A549 (cell line): Measurements from ENCODE around the gene REV1. TPM values are rescaled to one million over a fixed set of nuclear protein-coding genes. Genes with fewer than 3 reads are reported as not detected.

Source experiments
- ATAC-seq, 2 experiments: fragments of 200-7000 bp in 1 of 2; fragments of >200 bp in 1 of 2; cut with Nextera tagmentation in 1 of 2; cut with Tn5 transposase in 1 of 2; 3 replicates each; pipeline versions ENCODE4 v1.8.0 to v1.9.1; 2018 to 2020; ENCODE audit warnings: mild to moderate bottlenecking in 1 of 2, moderate library complexity in 1 of 2
- CTCF ChIA-PET: fragments of 300-600 bp; sonication (Branson Sonifier 250); formaldehyde crosslinking; extraction: SDS; loops from one replicate; lab custom pipeline; 2021; ENCODE audit warnings: antibody characterized with exemption, inconsistent platforms; lab: Yijun Ruan, JAX
- POLR2A ChIA-PET: fragments of 350-600 bp; formaldehyde crosslinking; extraction: SDS; loops from one replicate; lab custom pipeline; 2021; ENCODE audit warnings: antibody characterized with exemption, inconsistent platforms; lab: Yijun Ruan, JAX
- DNase-seq, 2 experiments: peaks; one replicate each; pipeline versions ENCODE4 v3.0.0 to v3.0.0-alpha.2; 2011 to 2016; ENCODE audit warnings: low read depth in 1 of 2, low spot score in 1 of 2
- FAIRE-seq: peaks from 2 replicates; lab custom pipeline; 2011; peaks lifted over from hg19 to GRCh38; lab: Jason Lieb, UNC
- H3K27ac ChIP-seq, 2 experiments: fragments of >200 bp; sonication (Bioruptor Twin); formaldehyde crosslinking; 3 replicates each; pipeline ENCODE4 v1.5.1; 2016 to 2017
- H3K4me1 ChIP-seq: fragments of >200 bp; sonication (Bioruptor Twin); formaldehyde crosslinking; 3 replicates; pipeline ENCODE4 v1.6.1; 2016
- H3K4me2 ChIP-seq: fragments of >200 bp; sonication (Bioruptor Twin); formaldehyde crosslinking; 3 replicates; pipeline ENCODE4 v1.6.1; 2016
- H3K4me3 ChIP-seq: fragments of >200 bp; sonication (Bioruptor Twin); formaldehyde crosslinking; 3 replicates; pipeline ENCODE4 v1.5.1; 2016
- H3K9me3 ChIP-seq: fragments of >200 bp; sonication (Bioruptor Twin); formaldehyde crosslinking; 3 replicates; pipeline ENCODE4 v1.6.1; 2016
- ATOH8 ChIP-seq: fragments of 250-450 bp; sonication (Bioruptor Pico); IDR thresholded peaks from 2 replicates; pipeline ENCODE4 v1.5.0; 2020; ENCODE audit warnings: low read depth, mild to moderate bottlenecking, moderate library complexity
- BCL3 ChIP-seq: fragments of >200 bp; sonication (Bioruptor Twin); formaldehyde crosslinking; IDR thresholded peaks from 3 replicates; pipeline ENCODE4 v1.6.1; 2016
- CBX2 ChIP-seq: fragments of 200-600 bp; sonication (generic); IDR thresholded peaks from 2 replicates; pipeline ENCODE4 v1.6.1; 2016; ENCODE audit warnings: low read depth, mild to moderate bottlenecking, borderline replicate concordance
- CEBPB ChIP-seq, 2 experiments: fragments of >200 bp in 1 of 2; sonication (Bioruptor Twin) in 1 of 2; formaldehyde crosslinking in 1 of 2; IDR thresholded peaks; 2 replicates each; pipeline ENCODE4 v1.6.1; 2012 to 2016
- CHD4 ChIP-seq: fragments of 200-600 bp; sonication (generic); IDR thresholded peaks from 2 replicates; pipeline ENCODE4 v1.6.1; 2016; ENCODE audit warnings: antibody characterized with exemption, mild to moderate bottlenecking, borderline replicate concordance
- E2F6 ChIP-seq: IDR thresholded peaks from 2 replicates; pipeline ENCODE4 v1.6.1; 2012; ENCODE audit warnings: low read depth, borderline replicate concordance
- EP300 ChIP-seq, 2 experiments: fragments of >200 bp; sonication (Bioruptor Twin); formaldehyde crosslinking; IDR thresholded peaks; 2 replicates in 1 of 2; 3 replicates in 1 of 2; pipeline ENCODE4 v1.6.1; 2016 to 2017
- FOXS1 ChIP-seq: fragments of 250-450 bp; sonication (Bioruptor Pico); IDR thresholded peaks from 2 replicates; pipeline ENCODE4 v1.5.0; 2020; ENCODE audit warnings: mild to moderate bottlenecking, moderate library complexity
- HDAC2 ChIP-seq: fragments of 200-600 bp; sonication (generic); IDR thresholded peaks from 2 replicates; pipeline ENCODE4 v1.6.1; 2016
- HOXB13 ChIP-seq: fragments of 250-450 bp; sonication (Bioruptor Pico); IDR thresholded peaks from 2 replicates; pipeline ENCODE4 v1.5.0; 2020; ENCODE audit warnings: low read depth, mild to moderate bottlenecking, moderate library complexity
- JUN ChIP-seq, 2 experiments: fragments of >200 bp; sonication (Bioruptor Twin); formaldehyde crosslinking; IDR thresholded peaks; 2 replicates in 1 of 2; 3 replicates in 1 of 2; pipeline ENCODE4 v1.6.1; 2016 to 2017
- KDM5A ChIP-seq: fragments of 200-600 bp; sonication (generic); IDR thresholded peaks from 2 replicates; pipeline ENCODE4 v1.6.1; 2016; ENCODE audit warnings: antibody characterized with exemption, mild to moderate bottlenecking
- MAZ ChIP-seq: fragments of 150-350 bp; IDR thresholded peaks from 2 replicates; pipeline ENCODE4 v1.6.1; 2014; ENCODE audit warnings: antibody characterized with exemption, low read depth, low read length, borderline replicate concordance
- NFE2L2 ChIP-seq: fragments of 150-350 bp; conservative IDR thresholded peaks from 2 replicates; pipeline ENCODE4 v1.6.1; 2014; ENCODE audit warnings: low read length
- PHF8 ChIP-seq: fragments of 200-600 bp; sonication (generic); IDR thresholded peaks from 2 replicates; pipeline ENCODE4 v1.6.1; 2016; ENCODE audit warnings: low read depth, mild to moderate bottlenecking, antibody characterized with exemption, moderate library complexity, borderline replicate concordance
- RARB ChIP-seq: fragments of 250-450 bp; sonication (Bioruptor Pico); IDR thresholded peaks from 2 replicates; pipeline ENCODE4 v1.8.0; 2021; ENCODE audit warnings: mild to moderate bottlenecking, moderate library complexity
- REST ChIP-seq: fragments of 200-600 bp; sonication (generic); IDR thresholded peaks from 2 replicates; pipeline ENCODE4 v1.6.1; 2016; ENCODE audit warnings: antibody characterized with exemption, mild to moderate bottlenecking, moderate library complexity
- RNF2 ChIP-seq: fragments of 200-600 bp; sonication (generic); IDR thresholded peaks from 2 replicates; pipeline ENCODE4 v1.6.1; 2016; ENCODE audit warnings: low read depth, mild to moderate bottlenecking, antibody characterized with exemption, moderate library complexity, borderline replicate concordance
- SMC3 ChIP-seq: fragments of >200 bp; sonication (Bioruptor Twin); formaldehyde crosslinking; IDR thresholded peaks from 3 replicates; pipeline ENCODE4 v1.6.1; 2018; ENCODE audit warnings: inconsistent platforms
- SREBF2 ChIP-seq: fragments of 450-650 bp; IDR thresholded peaks from 2 replicates; pipeline ENCODE4 v1.6.1; 2014; ENCODE audit warnings: mild to moderate bottlenecking, moderate library complexity
- TP53 ChIP-seq: fragments of 250-450 bp; sonication (Bioruptor Pico); IDR thresholded peaks from 2 replicates; pipeline ENCODE4 v1.5.0; 2021; ENCODE audit warnings: mild to moderate bottlenecking, moderate library complexity
- ZNF302 ChIP-seq: fragments of 250-450 bp; sonication (Bioruptor Pico); IDR thresholded peaks from 2 replicates; pipeline ENCODE4 v1.9.0; 2021; ENCODE audit warnings: inconsistent platforms, mild to moderate bottlenecking, moderate library complexity
- WGBS: methylation state at CpG from one replicate; pipeline ENCODE4 v1.1.6; 2017; ENCODE audit errors: missing lambda C conversion rate; 5-methylcytosine and 5-hydroxymethylcytosine counted together
- polyA plus RNA-seq, 4 experiments: library from polyadenylated mRNA; depleted of rRNA in 3 of 4; stranded (reverse); fragments of >200 nt; fragmentation: RNase III in 1 of 4; extraction: RNeasy Plus Mini Kit Qiagen cat#74134 plus additional on column Dnase treatment in 1 of 4; gene quantifications; 2 replicates in 3 of 4; 3 replicates in 1 of 4; pipeline ENCODE4 v1.2.3, GENCODE V29; 2011 to 2017

The REV1 gene
- polyA plus RNA-seq, 2 of the 4 experiments (the other 2 are of a cell fraction) = 12.8 to 36.2 TPM

GRCh38 chr2:99398303-99398702, 91.5 kb downstream of the REV1 start:
- no peak for DNase-seq
- no peak overlapping the region for H3K4me3 ChIP-seq
- 93% methylated on average over 5 of the region's 5 CpGs for WGBS
- ChIA-PET POLR2A (no interaction called here), CTCF (interaction anchor here (0.6 to 1.2 kb wide), 3 partner anchors 16 to 29 kb away, joined by 3 to 4 read pairs (median 3); no protein-coding TSS in a partner anchor)
- no peaks in the 10 kb centered on the region for H3K9me3 ChIP-seq
- no peak for TF ChIP-seq HDAC2
- no peak for TF ChIP-seq CEBPB (IDR thresholded peaks at IDR 0.05)
- no peak for TF ChIP-seq PHF8
- no peak for TF ChIP-seq ATOH8 (CRISPR knock-in tag)
- no peak for TF ChIP-seq NFE2L2
- no peak for TF ChIP-seq TP53 (CRISPR knock-in tag)
- TF ChIP-seq ZNF302 (CRISPR knock-in tag) = no peak
- TF ChIP-seq CBX2 = no peak
- TF ChIP-seq HOXB13 (CRISPR knock-in tag) = no peak
- no peak for TF ChIP-seq CHD4
- TF ChIP-seq RARB (CRISPR knock-in tag) = no peak
- TF ChIP-seq BCL3 = no peak
- H3K4me2 ChIP-seq = no peak overlapping the region
- no peak for FAIRE-seq
- no peak overlapping the region for H3K27ac ChIP-seq
- peaks cover 4% of the 10 kb centered on the region; the same call in 1 of the 3 replicates for H3K4me1 ChIP-seq
- ATAC-seq = no peak

GRCh38 chr2:99397266-99397920, 92.4 kb downstream of the REV1 start:
- POLR2A ChIA-PET = no interaction called here

More at GRCh38 chr2:99397266-99397920, 92.4 kb downstream of the REV1 start:
- TF ChIP-seq KDM5A (no peak), NFE2L2 (no peak), MAZ (no peak), REST (no peak), EP300 (IDR thresholded peaks at IDR 0.05) (no peak), RNF2 (no peak), SMC3 (no peak), SREBF2 (no peak), E2F6 (no peak), FOXS1 (no peak), JUN (IDR thresholded peaks at IDR 0.05) (no peak)
- ATAC-seq (no peak), FAIRE-seq (no peak), DNase-seq (no peak)
- H3K4me2 ChIP-seq = no peak overlapping the region
- CTCF ChIA-PET = interaction anchor here (0.9 to 1.2 kb wide), 2 partner anchors 16 to 20 kb away, joined by 3 to 4 read pairs; no protein-coding TSS in a partner anchor
- no peaks in the 10 kb centered on the region for H3K9me3 ChIP-seq
- H3K27ac ChIP-seq = no peak overlapping the region
- H3K4me3 ChIP-seq = no peak overlapping the region
- H3K4me1 ChIP-seq = no peaks in the 10 kb centered on the region
- 96% methylated on average over 3 of the region's 3 CpGs for WGBS
